Activated CD4-positive, alpha-beta T cell treated with anti-CD3 and anti-CD28 coated beads, Interleukin-2, Interleukin-4, amounts not matched to agents 100 ng/mL and 50 ng/mL, durations not matched to agents 16 hours and 8 hours (primary cell): ENCODE results near the gene THSD4.

ENCODE experiments used
- DNase-seq: peaks from one replicate; pipeline ENCODE4 v3.0.0-alpha.2; 2020; ENCODE audit warnings: low spot score

THSD4 gene

GRCh38 chr15:71628988-71629770 lies 513.9 kb downstream of the THSD4 start:
- DNase-seq: no peak

- no peak for DNase-seq
These were observed 514.7 kb downstream of the THSD4 start for GRCh38 chr15:71629781-71630474.

GRCh38 chr15:71630475-71630809 lies 515.2 kb downstream of the THSD4 start:
- no peak for DNase-seq

GRCh38 chr15:71632576-71633195 lies 517.4 kb downstream of the THSD4 start:
- no peak for DNase-seq

GRCh38 chr15:71634820-71635560 lies 519.7 kb downstream of the THSD4 start:
- no peak for DNase-seq

- DNase-seq: no peak
These were observed 520.5 kb downstream of the THSD4 start for GRCh38 chr15:71635735-71636134.

- DNase-seq: no peak
These were observed 523.6 kb downstream of the THSD4 start for GRCh38 chr15:71638876-71639275.

- no peak for DNase-seq
These were observed 524.2 kb downstream of the THSD4 start for GRCh38 chr15:71639471-71639870.

GRCh38 chr15:71643918-71644317 lies 528.6 kb downstream of the THSD4 start:
- DNase-seq: no peak

- DNase-seq: no peak
These were observed 531.7 kb downstream of the THSD4 start for GRCh38 chr15:71646767-71647486.

- no peak for DNase-seq
These were observed 532.2 kb downstream of the THSD4 start for GRCh38 chr15:71647487-71647808.

- DNase-seq: no peak
These were observed 532.8 kb downstream of the THSD4 start for GRCh38 chr15:71648095-71648494.

- DNase-seq: no peak
These were observed 534.6 kb downstream of the THSD4 start for GRCh38 chr15:71649894-71650293.

GRCh38 chr15:71650603-71651002 lies 535.3 kb downstream of the THSD4 start:
- no peak for DNase-seq

GRCh38 chr15:71651750-71652186 lies 536.5 kb downstream of the THSD4 start:
- peak; percentile 49 for DNase-seq

GRCh38 chr15:71654042-71654719 lies 538.9 kb downstream of the THSD4 start:
- DNase-seq: no peak

GRCh38 chr15:71654720-71655174 lies 539.5 kb downstream of the THSD4 start:
- DNase-seq: no peak

GRCh38 chr15:71656425-71656824 lies 541.2 kb downstream of the THSD4 start:
- no peak for DNase-seq

- no peak for DNase-seq
These were observed 541.9 kb downstream of the THSD4 start for GRCh38 chr15:71657141-71657540.

GRCh38 chr15:71658036-71658435 lies 542.8 kb downstream of the THSD4 start:
- DNase-seq: no peak
